Measurements from ENCODE around the gene NF2.

The NF2 gene

DNA sequence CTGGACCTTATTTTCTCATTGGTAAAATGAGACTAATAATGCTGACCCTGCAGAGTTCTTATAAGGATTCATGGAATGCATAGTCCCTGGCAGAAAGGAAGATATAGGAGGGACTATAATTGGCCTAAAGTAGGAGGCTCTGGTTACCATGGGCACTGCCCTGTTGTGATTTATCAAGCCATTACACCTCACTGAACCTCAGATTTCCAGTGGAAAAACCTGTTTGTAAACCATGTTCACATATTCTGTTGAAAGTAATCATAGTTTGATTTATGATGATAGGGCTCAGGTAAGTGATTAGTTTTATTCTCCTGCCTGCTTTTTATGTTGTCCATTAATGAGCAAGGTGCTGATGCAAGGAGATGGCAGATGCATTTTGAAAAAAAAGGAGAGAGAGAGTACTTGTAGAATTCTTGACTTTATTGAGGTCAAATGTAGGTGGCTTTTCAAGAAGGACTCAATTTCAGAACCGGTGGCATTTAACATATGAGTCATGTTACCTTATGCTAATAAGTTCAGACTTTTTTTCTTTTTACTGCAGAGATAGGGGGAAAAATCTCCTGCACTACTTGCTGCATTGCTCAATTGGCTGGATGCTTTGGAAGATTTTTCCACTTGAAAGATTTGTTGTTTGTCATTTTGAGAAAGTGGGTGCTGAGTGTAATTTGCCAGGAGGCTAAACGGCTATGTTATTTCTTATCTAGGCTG lies 14.6 kb downstream of the NF2 start:
- no peak for DNase-seq
- in situ Hi-C loops (cut with HindIII; ENCODE audit: low pct_ligation_motif_present, low sequenced_read_pairs) = no loop called here
- TF ChIP-seq, protein P1, sequence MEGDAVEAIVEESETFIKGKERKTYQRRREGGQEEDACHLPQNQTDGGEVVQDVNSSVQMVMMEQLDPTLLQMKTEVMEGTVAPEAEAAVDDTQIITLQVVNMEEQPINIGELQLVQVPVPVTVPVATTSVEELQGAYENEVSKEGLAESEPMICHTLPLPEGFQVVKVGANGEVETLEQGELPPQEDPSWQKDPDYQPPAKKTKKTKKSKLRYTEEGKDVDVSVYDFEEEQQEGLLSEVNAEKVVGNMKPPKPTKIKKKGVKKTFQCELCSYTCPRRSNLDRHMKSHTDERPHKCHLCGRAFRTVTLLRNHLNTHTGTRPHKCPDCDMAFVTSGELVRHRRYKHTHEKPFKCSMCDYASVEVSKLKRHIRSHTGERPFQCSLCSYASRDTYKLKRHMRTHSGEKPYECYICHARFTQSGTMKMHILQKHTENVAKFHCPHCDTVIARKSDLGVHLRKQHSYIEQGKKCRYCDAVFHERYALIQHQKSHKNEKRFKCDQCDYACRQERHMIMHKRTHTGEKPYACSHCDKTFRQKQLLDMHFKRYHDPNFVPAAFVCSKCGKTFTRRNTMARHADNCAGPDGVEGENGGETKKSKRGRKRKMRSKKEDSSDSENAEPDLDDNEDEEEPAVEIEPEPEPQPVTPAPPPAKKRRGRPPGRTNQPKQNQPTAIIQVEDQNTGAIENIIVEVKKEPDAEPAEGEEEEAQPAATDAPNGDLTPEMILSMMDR (IDR thresholded peaks at IDR 0.05; ENCODE audit: low read depth, low read length, missing control alignments) = no peak

DNA sequence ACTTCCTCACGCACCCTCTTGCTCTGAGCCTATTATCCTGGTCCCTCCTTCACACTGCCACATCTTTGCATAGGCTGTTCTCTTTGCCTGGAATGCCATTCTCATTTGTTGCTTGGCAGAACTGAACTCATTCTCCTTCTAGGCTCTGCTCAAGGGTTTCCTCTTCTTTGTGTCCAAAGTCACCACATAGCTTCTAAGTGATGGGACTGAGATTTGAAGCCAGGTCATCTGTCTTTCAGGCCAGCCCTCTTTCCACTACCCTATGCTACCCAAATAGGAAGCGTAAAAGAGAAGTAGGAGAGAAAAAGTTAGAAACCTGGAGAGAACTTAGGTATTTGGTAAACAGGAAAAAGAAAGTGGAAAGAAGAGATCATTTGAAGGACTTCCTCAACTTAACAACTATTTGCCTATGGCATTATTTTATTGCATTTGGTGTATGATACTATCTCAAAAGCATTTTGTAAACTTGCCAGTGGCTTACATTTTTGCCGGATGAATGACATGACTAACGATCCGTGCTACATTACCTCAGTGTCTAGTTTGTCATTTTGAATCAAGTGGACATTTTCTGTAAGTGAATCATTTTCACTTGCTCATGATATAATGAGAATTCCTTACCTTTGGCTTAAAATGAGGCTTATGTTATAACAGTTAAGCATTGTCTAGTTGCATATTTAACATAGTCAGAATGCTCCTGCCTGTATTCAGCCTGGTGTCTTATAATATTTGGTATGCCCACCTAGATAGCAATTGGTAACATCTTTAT lies 18.5 kb downstream of the NF2 start:
- Histone ChIP-seq H3K36me3 (replicated peaks) (no peaks in the 10 kb centered on the region), H3K4me3 (ENCODE audit: low read depth, low read length) (peak overlapping the region; percentile 12), H3K27me3 (replicated peaks) (no peaks in the 10 kb centered on the region), H3K27ac (peak overlapping the region; percentile 92)
- TF ChIP-seq, protein P1 (IDR thresholded peaks at IDR 0.05; ENCODE audit: low read depth, low read length, missing control alignments) = no peak
- peak; percentile 93 for DNase-seq
- in situ Hi-C loops (cut with HindIII; ENCODE audit: low pct_ligation_motif_present, low sequenced_read_pairs) = no loop called here

More for the DNA sequence above, 14.6 kb downstream of the NF2 start:
- Histone ChIP-seq H3K27me3 (replicated peaks) (no peaks in the 10 kb centered on the region), H3K36me3 (replicated peaks) (no peaks in the 10 kb centered on the region), H3K4me3 (ENCODE audit: low read depth, low read length) (no peak overlapping the region), H3K27ac (peak overlapping the region; percentile 6)

DNA sequence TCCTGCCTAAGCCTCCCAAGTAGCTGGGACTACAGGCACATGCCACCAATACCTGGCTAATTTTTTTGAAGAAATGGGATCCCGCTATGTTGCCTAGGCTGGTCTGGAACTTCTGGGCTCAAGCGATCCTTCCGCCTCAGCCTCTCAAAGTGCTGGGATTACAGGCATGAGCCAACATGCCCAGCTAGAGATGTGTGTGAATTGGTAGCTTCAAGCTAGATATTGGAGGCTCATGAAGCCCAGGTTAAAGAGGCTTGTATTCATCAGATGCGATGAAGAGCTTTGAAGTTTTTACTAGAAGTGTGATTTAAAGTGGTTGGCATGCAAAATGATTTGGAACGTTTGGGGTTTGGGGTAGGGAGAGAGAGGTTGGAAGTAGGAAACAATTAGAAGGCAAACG lies 19.6 kb downstream of the NF2 start:
- no peaks in the 10 kb centered on the region for H3K27me3 ChIP-seq (replicated peaks)
- H3K36me3 ChIP-seq (replicated peaks) = no peaks in the 10 kb centered on the region
- peak overlapping the region; percentile 92 for H3K27ac ChIP-seq
- no peak for DNase-seq
- TF ChIP-seq, protein P1 (IDR thresholded peaks at IDR 0.05; ENCODE audit: low read depth, low read length, missing control alignments) = no peak
- H3K4me3 ChIP-seq (ENCODE audit: low read depth, low read length) = no peak overlapping the region
- in situ Hi-C loops (cut with HindIII; ENCODE audit: low pct_ligation_motif_present, low sequenced_read_pairs) = no loop called here

DNA sequence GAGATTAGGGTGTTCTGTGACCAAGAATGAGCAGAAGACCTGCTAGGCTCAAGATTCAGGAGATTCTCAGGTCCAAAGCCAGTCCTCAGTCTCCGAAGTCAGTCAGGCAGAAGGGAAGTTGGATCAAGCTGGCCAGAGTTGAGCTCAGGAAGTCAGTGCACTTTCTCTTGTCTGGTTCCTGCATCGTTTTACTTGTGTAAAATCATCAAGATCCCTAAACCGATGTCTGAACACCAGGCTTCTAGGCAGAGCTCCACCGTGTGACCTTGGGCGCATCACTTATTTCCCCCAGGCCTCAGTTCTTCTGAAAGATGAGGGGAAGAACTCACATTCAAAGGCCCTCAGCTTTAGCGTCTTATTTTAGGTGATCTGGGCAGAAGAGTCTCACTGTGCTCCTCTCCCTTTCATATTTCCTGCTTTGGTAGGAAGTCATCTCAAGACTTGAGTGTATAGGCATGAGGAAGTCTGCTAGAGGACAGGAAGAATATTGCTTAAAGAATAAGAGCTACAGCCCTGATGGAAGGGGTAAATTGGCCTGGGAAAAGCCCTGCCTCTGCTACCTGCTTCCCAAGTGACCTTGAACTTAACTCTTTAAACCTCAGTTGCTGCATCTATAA lies 20.2 kb downstream of the NF2 start:
- in situ Hi-C loops (cut with HindIII; ENCODE audit: low pct_ligation_motif_present, low sequenced_read_pairs) = no loop called here
- no peak overlapping the region for H3K4me3 ChIP-seq (ENCODE audit: low read depth, low read length)
- H3K27me3 ChIP-seq (replicated peaks) = no peaks in the 10 kb centered on the region
- TF ChIP-seq, protein P1 (IDR thresholded peaks at IDR 0.05; ENCODE audit: low read depth, low read length, missing control alignments) = no peak
- peak overlapping the region; percentile 92 for H3K27ac ChIP-seq
- DNase-seq = no peak
- no peaks in the 10 kb centered on the region for H3K36me3 ChIP-seq (replicated peaks)

DNA sequence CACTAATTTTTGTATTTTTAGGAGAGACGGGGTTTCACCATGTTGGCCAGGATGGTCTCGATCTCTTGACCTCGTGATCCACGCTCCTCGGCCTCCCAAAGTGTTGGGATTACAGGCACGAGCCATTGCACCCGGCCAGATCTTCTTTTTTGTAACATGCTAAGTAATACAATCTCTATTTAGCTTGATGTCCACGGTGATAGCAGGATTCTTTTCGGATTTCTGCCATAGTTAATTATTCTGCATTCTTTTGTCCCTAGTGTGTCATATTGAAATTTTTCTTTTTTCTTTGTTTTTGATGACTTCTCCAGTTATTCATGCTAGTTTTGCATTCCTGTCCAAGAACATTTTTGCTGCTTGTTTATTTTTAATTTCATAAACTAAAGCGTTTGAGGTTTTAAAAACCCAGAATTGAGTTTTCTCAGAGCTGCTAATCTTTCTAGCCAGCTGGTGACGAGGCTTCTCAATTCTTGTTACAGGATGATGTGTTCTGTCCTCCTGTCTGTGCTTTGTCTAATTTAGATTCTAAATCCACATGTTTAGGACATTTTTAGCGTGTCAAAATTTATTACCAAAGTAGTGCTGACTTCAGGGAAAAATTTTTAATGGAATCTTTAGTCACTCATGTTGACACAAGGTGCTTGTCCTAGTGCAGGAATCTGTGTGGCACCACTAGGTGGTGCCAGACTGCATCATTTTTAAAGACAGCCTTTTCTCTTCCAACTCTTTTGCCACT lies 21.8 kb downstream of the NF2 start:
- in situ Hi-C loops (cut with HindIII; ENCODE audit: low pct_ligation_motif_present, low sequenced_read_pairs) = no loop called here
- peak; percentile 68 for DNase-seq
- H3K27ac ChIP-seq = peak overlapping the region; percentile 92

More for the DNA sequence above, 21.8 kb downstream of the NF2 start:
- Histone ChIP-seq H3K4me3 (ENCODE audit: low read depth, low read length) (no peak overlapping the region), H3K36me3 (replicated peaks) (no peaks in the 10 kb centered on the region), H3K27me3 (replicated peaks) (no peaks in the 10 kb centered on the region)
- TF ChIP-seq, protein P1 (IDR thresholded peaks at IDR 0.05; ENCODE audit: low read depth, low read length, missing control alignments) = peak; percentile 90

Data from brain microvascular endothelial cell (primary cell).